Hepatocyte (in vitro differentiated cells): Measurements from ENCODE around the gene SLC7A14.

Experiments
- CTCF ChIP-seq: fragments of 200-600 bp; sonication (generic); IDR thresholded peaks from 2 replicates; pipeline ENCODE4 v1.5.1; 2016; ENCODE audit warnings: antibody characterized with exemption, mild to moderate bottlenecking; ENCODE audit not compliant: poor library complexity
- EZH2 ChIP-seq: fragments of 200-600 bp; sonication (generic); IDR thresholded peaks from 2 replicates; pipeline ENCODE4 v1.6.1; 2016; ENCODE audit warnings: antibody characterized with exemption, mild to moderate bottlenecking, borderline replicate concordance

GRCh38 chr3:170417090-170417489 is 168.8 kb downstream of the SLC7A14 start:
- TF ChIP-seq EZH2 = no peak
- no peak for TF ChIP-seq CTCF
